ENCODE results near the gene CCDC158. TPM values are rescaled to one million over a fixed set of nuclear protein-coding genes. Genes with fewer than 3 reads are reported as not detected.
A peak's percentile ranks its signal among the peaks of the same experiment; 100 is the strongest.

CCDC158 gene
- total and polyA plus RNA-seq, 2 of the 8 experiments (the other 6 are each of a cell fraction or from before 2014, with no cell fraction given) = not detected

DNA sequence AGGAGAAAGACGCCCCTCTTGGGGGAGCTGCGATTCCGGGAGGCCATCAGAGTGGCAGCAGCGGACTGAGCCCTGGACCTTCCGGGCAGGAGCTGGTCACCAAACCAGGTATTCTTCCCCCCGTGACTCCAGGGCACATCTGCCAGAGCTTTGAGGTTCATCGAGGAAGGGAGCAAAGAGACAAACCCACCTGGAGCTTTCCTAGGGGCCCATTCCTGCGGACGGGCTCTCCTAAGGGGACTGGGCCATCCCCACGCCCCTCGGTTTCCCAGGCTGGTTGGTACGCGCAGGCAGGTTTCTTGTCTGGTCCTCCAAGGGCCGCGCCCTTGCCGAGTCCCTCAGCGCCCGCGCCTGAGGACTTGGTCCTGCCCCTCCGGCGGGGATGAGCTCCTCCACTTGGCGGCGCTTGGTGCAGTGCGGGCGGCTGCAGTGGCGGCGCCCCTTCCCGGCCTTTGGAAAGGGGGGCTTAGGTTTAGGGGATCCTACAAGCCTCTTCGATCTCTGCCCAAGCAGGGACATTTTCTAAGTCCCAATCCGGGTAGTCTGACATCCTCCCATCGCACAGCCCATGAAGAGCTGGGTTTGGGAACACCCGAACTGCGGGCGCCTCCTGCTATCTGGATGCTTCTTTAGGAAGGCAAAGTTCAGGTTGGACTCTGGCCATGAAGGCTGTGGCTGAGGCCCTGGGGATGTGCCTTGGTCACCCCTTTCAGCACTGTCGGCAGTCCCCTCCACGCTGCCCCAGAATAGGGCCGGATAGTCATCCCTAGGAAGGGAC lies 113.9 kb downstream of the CCDC158 start (continued):
- TF ChIP-seq CTBP2 (IDR thresholded peaks at IDR 0.05; ENCODE audit: borderline replicate concordance, insufficient read depth, insufficient read length, low read length) (peak; percentile 18), TAF7 (optimal IDR thresholded peaks at IDR 0.05; ENCODE audit: borderline replicate concordance, low read depth, low read length) (no peak), HDAC2 (IDR thresholded peaks at IDR 0.05; ENCODE audit: borderline replicate concordance in 1 of 2, low read depth in 2 of 2, low read length in 2 of 2) (0 out of 4 replicates have a peak, but pooled peaks of 1 of the 2 experiments have one; percentile 22), CREB1 (IDR thresholded peaks at IDR 0.05) (no peak), TAF1 (IDR thresholded peaks at IDR 0.05; ENCODE audit: low read depth, low read length) (0 out of 2 replicates have a peak, but pooled peaks have one; percentile 30), TEAD4 (IDR thresholded peaks at IDR 0.05; ENCODE audit: low read depth, low read length) (no peak)

All from H1 (cell line).